Keratinocyte (primary cell): ENCODE measurements around the gene TSPOAP1. TPM values are rescaled to one million over a fixed set of nuclear protein-coding genes. Genes with fewer than 3 reads are reported as not detected.

Experiments used
- DNase-seq: peaks from one replicate; pipeline ENCODE4 v3.0.0-alpha.2; 2011; ENCODE audit warnings: low read depth, missing footprints, low spot score
- FAIRE-seq: peaks from 2 replicates; lab custom pipeline; 2011; peaks lifted over from hg19 to GRCh38; lab: Jason Lieb, UNC
- H2AFZ ChIP-seq: 2 replicates; pipeline ENCODE4 v1.6.0; 2012; ENCODE audit warnings: low read length, control low read depth, inconsistent platforms; ENCODE audit not compliant: control insufficient read depth
- H3K27ac ChIP-seq: 2 replicates; pipeline ENCODE4 v1.5.1; 2011; ENCODE audit warnings: low read length; ENCODE audit not compliant: control insufficient read depth, insufficient read depth
- H3K27me3 ChIP-seq: 3 replicates; pipeline ENCODE4 v1.6.0; 2011; ENCODE audit warnings: low read length; ENCODE audit not compliant: control insufficient read depth, insufficient read depth; ENCODE audit errors: extremely low read depth
- H3K36me3 ChIP-seq, 2 experiments: 2 replicates in 1 of 2; 3 replicates in 1 of 2; pipeline ENCODE4 v1.5.1; 2011; ENCODE audit warnings: low read length in 2 of 2, mild to moderate bottlenecking in 1 of 2; ENCODE audit not compliant: control insufficient read depth in 2 of 2, insufficient read depth in 2 of 2; ENCODE audit errors: extremely low read depth in 1 of 2
- H3K4me1 ChIP-seq: 3 replicates; pipeline ENCODE4 v1.5.1; 2011; ENCODE audit warnings: low read length; ENCODE audit not compliant: control insufficient read depth, insufficient read depth; ENCODE audit errors: extremely low read depth
- H3K4me2 ChIP-seq: 3 replicates; pipeline ENCODE4 v1.6.0; 2011; ENCODE audit warnings: low read depth, low read length; ENCODE audit not compliant: control insufficient read depth, insufficient read depth; ENCODE audit errors: extremely low read depth
- H3K4me3 ChIP-seq, 3 experiments: fragments of 200-600 bp in 1 of 3; sonication (generic) in 1 of 3; 2 replicates in 2 of 3; 3 replicates in 1 of 3; pipeline ENCODE4 v1.5.1; 2011 to 2016; ENCODE audit warnings: low read length in 3 of 3, mild to moderate bottlenecking in 3 of 3, control low read depth in 2 of 3, inconsistent platforms in 1 of 3, low read depth in 1 of 3, mixed read lengths in 1 of 3, mixed run types in 1 of 3, moderate library complexity in 1 of 3; ENCODE audit not compliant: control insufficient read depth in 2 of 3, insufficient read depth in 2 of 3; ENCODE audit errors: extremely low read depth in 1 of 3
- H3K79me2 ChIP-seq: 2 replicates; pipeline ENCODE4 v1.6.0; 2012; ENCODE audit warnings: low read length; ENCODE audit not compliant: control insufficient read depth, insufficient read depth
- H3K9ac ChIP-seq: 3 replicates; pipeline ENCODE4 v1.6.0; 2011; ENCODE audit warnings: low read length; ENCODE audit not compliant: control insufficient read depth, insufficient read depth; ENCODE audit errors: extremely low read depth
- H3K9me1 ChIP-seq: 3 replicates; pipeline ENCODE4 v1.6.0; 2011; ENCODE audit warnings: low read length; ENCODE audit not compliant: control insufficient read depth, insufficient read depth; ENCODE audit errors: extremely low read depth
- H3K9me3 ChIP-seq: 2 replicates; pipeline ENCODE4 v1.5.1; 2012; ENCODE audit warnings: low read depth, low read length; ENCODE audit not compliant: control insufficient read depth
- H4K20me1 ChIP-seq: 3 replicates; pipeline ENCODE4 v1.6.0; 2011; ENCODE audit warnings: low read length; ENCODE audit not compliant: control insufficient read depth, insufficient read depth; ENCODE audit errors: extremely low read depth
- CTCF ChIP-seq, 3 experiments: IDR thresholded peaks in 1 of 3; conservative IDR thresholded peaks in 1 of 3; optimal IDR thresholded peaks in 1 of 3; 2 replicates in 2 of 3; 3 replicates in 1 of 3; pipeline versions ENCODE3 to v1.5.1; 2011; ENCODE audit warnings: low read length in 3 of 3, mild to moderate bottlenecking in 3 of 3, moderate library complexity in 2 of 3, control low read depth in 1 of 3, inconsistent platforms in 1 of 3; ENCODE audit not compliant: insufficient read depth in 2 of 3; ENCODE audit errors: extremely low read depth in 1 of 3
- EZH2 ChIP-seq: IDR thresholded peaks from one replicate; pipeline ENCODE4 v1.6.1; 2012; ENCODE audit warnings: inconsistent platforms, mild to moderate bottlenecking, low read length, moderate library complexity
- dilution Hi-C: fragments of 300-500 bp; cut with MboI; formaldehyde crosslinking; loops from one replicate; pipeline ENCODE4 v1.7.0; 2020; ENCODE audit warnings: low sequenced_read_pairs; ENCODE audit not compliant: extremely low pct_ligation_motif_present
- polyA plus RNA-seq, 5 experiments: library from polyadenylated mRNA; depleted of rRNA in 3 of 5; stranded (reverse) in 3 of 5; stranded (forward) in 1 of 5; unstranded in 1 of 5; fragments of >200 nt; gene quantifications; 1 replicate in 1 of 5; 2 replicates in 3 of 5; 3 replicates in 1 of 5; pipeline versions ENCODE4 v1.2.1 to v1.2.3, GENCODE V29; 2011 to 2012; ENCODE audit warnings: missing spikeins in 2 of 5, low read depth in 1 of 5, low replicate concordance in 1 of 5

The TSPOAP1 gene
- polyA plus RNA-seq, 1 donor (not counting 4 experiments of a cell fraction or from before 2014, with no cell fraction given): 0.04 TPM

- no peaks in the 10 kb centered on the region for H3K36me3 ChIP-seq
- TF ChIP-seq EZH2: no peak
- no peak for TF ChIP-seq CTCF (optimal IDR thresholded peaks at IDR 0.05 in 1 of 3, IDR thresholded peaks at IDR 0.05 in 1 of 3, conservative IDR thresholded peaks at IDR 0.05 in 1 of 3; ENCODE audit: extremely low read depth in 1 of 3, insufficient read depth in 2 of 3, low read length in 3 of 3)
- FAIRE-seq (no peak), DNase-seq (no peak)
- no peak overlapping the region for H3K4me2 ChIP-seq
- no peaks in the 10 kb centered on the region for H3K79me2 ChIP-seq
- H3K27ac ChIP-seq: no peak overlapping the region
- peaks cover 40% of the 10 kb centered on the region for H3K27me3 ChIP-seq
- H3K9me3 ChIP-seq: no peaks in the 10 kb centered on the region
- no peak overlapping the region for H3K4me3 ChIP-seq
- dilution Hi-C loops: loop anchor here (25.0 kb wide), 1 partner anchor 156 kb away; no protein-coding TSS in a partner anchor
- H3K4me1 ChIP-seq: no peaks in the 10 kb centered on the region
- no peaks in the 10 kb centered on the region for H3K9me1 ChIP-seq
- H4K20me1 ChIP-seq: no peaks in the 10 kb centered on the region
- no peak overlapping the region for H3K9ac ChIP-seq
- H2AFZ ChIP-seq: no peak overlapping the region
Measured at GRCh38 chr17:58281511-58282011, 47.0 kb downstream of the TSPOAP1 start.

DNA sequence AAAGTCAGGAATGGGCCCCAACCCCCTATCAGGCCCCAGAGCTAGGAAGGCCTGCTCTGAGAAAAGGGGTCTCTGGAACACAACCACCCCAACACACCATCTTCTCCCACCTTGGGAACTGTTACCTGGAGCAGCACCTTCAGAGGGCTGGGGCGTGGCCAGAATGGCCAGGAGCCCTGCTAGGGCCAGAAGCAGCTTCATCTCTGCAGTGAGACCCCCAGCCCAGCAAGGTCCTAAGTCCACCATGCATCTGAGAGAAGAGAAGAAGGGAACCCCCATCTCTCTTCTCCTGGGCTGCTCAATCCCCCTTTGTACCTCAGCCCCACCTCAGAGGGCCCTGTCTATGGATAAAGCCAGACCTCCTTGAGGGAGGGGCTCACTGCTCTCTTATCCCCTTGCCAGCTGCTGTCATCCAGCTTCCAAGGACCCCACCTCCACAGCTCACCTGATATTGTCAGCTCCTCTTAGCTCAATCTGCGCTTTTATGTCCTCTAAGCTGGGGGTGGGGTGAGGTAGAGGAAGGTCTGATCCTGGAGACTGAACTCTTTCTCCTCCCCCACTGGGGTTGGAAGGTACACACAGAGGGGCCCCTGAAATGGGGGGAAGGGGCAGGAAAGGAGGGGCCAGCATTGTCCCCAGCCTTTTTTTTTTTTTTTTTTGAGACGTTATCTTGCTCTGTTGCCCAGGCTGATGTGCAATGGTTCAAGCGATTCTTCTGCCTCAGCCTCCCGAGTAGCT lies 47.9 kb downstream of the TSPOAP1 start, which contains the start of gene MPO:
MPO (minus strand) TSS at position 456 of the 738 bp plus-strand sequence; CDS start at position 279, 177 bp downstream.
- Histone ChIP-seq H3K27ac (no peak within 1 kb of the TSS), H3K4me2 (no peak within 1 kb of the TSS), H3K9me1 (no peaks in the 10 kb centered on the region), H3K4me1 (no peaks in the 10 kb centered on the region), H3K36me3 (no peaks in the 10 kb centered on the region), H3K9me3 (no peaks in the 10 kb centered on the region), H2AFZ (no peak within 1 kb of the TSS), H3K9ac (no peak within 1 kb of the TSS), H4K20me1 (no peaks in the 10 kb centered on the region), H3K27me3 (peaks cover 40% of the 10 kb centered on the region), H3K4me3 (no peak within 1 kb of the TSS), H3K79me2 (no peaks in the 10 kb centered on the region)
- FAIRE-seq (no peak), DNase-seq (no peak)
- dilution Hi-C loops: loop anchor here (25.0 kb wide), 1 partner anchor 157 kb away; no protein-coding TSS in a partner anchor
- TF ChIP-seq EZH2 (no peak), CTCF (optimal IDR thresholded peaks at IDR 0.05 in 1 of 3, IDR thresholded peaks at IDR 0.05 in 1 of 3, conservative IDR thresholded peaks at IDR 0.05 in 1 of 3; ENCODE audit: extremely low read depth in 1 of 3, insufficient read depth in 2 of 3, low read length in 3 of 3) (no peak)
